ENCODE data around the gene SGSH.

GRCh38 chr17:80260069-80260535, 40.0 kb upstream of the SGSH start:
- TF ChIP-seq, protein P1, sequence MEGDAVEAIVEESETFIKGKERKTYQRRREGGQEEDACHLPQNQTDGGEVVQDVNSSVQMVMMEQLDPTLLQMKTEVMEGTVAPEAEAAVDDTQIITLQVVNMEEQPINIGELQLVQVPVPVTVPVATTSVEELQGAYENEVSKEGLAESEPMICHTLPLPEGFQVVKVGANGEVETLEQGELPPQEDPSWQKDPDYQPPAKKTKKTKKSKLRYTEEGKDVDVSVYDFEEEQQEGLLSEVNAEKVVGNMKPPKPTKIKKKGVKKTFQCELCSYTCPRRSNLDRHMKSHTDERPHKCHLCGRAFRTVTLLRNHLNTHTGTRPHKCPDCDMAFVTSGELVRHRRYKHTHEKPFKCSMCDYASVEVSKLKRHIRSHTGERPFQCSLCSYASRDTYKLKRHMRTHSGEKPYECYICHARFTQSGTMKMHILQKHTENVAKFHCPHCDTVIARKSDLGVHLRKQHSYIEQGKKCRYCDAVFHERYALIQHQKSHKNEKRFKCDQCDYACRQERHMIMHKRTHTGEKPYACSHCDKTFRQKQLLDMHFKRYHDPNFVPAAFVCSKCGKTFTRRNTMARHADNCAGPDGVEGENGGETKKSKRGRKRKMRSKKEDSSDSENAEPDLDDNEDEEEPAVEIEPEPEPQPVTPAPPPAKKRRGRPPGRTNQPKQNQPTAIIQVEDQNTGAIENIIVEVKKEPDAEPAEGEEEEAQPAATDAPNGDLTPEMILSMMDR (IDR thresholded peaks at IDR 0.05), result no peak
- TF ChIP-seq POLR2AphosphoS5 (IDR thresholded peaks at IDR 0.05; ENCODE audit: insufficient read depth in 1 of 2, low read depth in 1 of 2), result no peak

All from vagina (tissue), 2 donors.